ENCODE data around the gene COL1A2. TPM values are rescaled to one million over a fixed set of nuclear protein-coding genes. Genes with fewer than 3 reads are reported as not detected.

COL1A2 gene
- polyA plus RNA-seq, 3 donors, result not detected

DNA sequence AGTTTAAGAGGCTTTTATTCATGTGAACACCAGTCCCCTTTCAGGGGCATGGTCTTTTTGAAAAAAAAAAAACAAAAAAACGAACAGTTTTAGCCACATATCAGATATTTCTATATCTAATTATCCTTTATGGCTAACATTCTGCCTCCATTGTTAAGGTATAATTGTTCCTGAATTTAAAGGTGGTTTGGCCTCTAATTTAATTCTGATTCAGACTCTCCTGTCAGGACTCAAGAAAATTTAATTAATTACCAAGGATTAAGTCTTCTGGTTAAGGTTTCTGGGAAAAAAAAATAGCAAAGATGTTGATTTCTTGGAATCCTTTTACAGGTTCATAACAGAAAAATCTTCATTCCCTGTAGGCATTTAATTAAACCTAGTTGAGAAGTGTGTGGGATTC, 27.4 kb downstream of the COL1A2 start:
- no CpG with 5 or more reads among the region's 1 CpG for WGBS (ENCODE audit: insufficient coverage)
- Mint-ChIP-seq H3K9me3 (peaks cover 0 to 3% (median 0%) of the 10 kb centered on the region in 7 donors), H3K27me3 (ENCODE audit: low read depth in 3 of 3) (peaks cover 0 to 2% (median 2%) of the 10 kb centered on the region in 3 donors), H3K36me3 (no peaks in the 10 kb centered on the region), H3K27ac (no peak overlapping the region), H3K4me1 (no peaks in the 10 kb centered on the region), H3K4me3 (no peak overlapping the region)
- no peaks in the 10 kb centered on the region for H3K9me3 ChIP-seq (replicated peaks in 1 of 2; ENCODE audit: control insufficient read depth in 1 of 2, insufficient read depth in 1 of 2, low read length in 2 of 2)
- no peak for DNase-seq
- no peak overlapping the region for H3K9ac ChIP-seq (ENCODE audit: insufficient read depth, low read length, poor library complexity, severe bottlenecking)
- intact Hi-C loops (cut with micrococcal nuclease), result no loop called here
- no peak overlapping the region for H3K4me3 ChIP-seq (replicated peaks in 1 of 3; ENCODE audit: low read depth in 2 of 3, low read length in 3 of 3)
- no peaks in the 10 kb centered on the region for H4K20me1 ChIP-seq (ENCODE audit: insufficient read depth, low read length)
- no peaks in the 10 kb centered on the region for H3K4me1 ChIP-seq (ENCODE audit: control insufficient read depth in 1 of 2, insufficient read depth in 2 of 2, low read length in 2 of 2)
- no peaks in the 10 kb centered on the region for H3K27me3 ChIP-seq (ENCODE audit: control insufficient read depth in 2 of 2, insufficient read depth in 2 of 2, low read length in 2 of 2)
- no peak overlapping the region for H3K4me2 ChIP-seq (replicated peaks; ENCODE audit: extremely low read depth, low read length, poor library complexity, severe bottlenecking)
- H3K79me2 ChIP-seq (ENCODE audit: insufficient read depth, low read length), result no peaks in the 10 kb centered on the region
- no peaks in the 10 kb centered on the region for H3K36me3 ChIP-seq (replicated peaks in 1 of 2; ENCODE audit: control insufficient read depth in 1 of 2, insufficient read depth in 2 of 2, low read length in 2 of 2)
- H3K27ac ChIP-seq (ENCODE audit: low read depth in 1 of 2, low read length in 2 of 2), result no peak overlapping the region
- no peak overlapping the region for H2AFZ ChIP-seq (ENCODE audit: insufficient read depth, low read depth, low read length, poor library complexity, severe bottlenecking)
- TF ChIP-seq, protein P1, sequence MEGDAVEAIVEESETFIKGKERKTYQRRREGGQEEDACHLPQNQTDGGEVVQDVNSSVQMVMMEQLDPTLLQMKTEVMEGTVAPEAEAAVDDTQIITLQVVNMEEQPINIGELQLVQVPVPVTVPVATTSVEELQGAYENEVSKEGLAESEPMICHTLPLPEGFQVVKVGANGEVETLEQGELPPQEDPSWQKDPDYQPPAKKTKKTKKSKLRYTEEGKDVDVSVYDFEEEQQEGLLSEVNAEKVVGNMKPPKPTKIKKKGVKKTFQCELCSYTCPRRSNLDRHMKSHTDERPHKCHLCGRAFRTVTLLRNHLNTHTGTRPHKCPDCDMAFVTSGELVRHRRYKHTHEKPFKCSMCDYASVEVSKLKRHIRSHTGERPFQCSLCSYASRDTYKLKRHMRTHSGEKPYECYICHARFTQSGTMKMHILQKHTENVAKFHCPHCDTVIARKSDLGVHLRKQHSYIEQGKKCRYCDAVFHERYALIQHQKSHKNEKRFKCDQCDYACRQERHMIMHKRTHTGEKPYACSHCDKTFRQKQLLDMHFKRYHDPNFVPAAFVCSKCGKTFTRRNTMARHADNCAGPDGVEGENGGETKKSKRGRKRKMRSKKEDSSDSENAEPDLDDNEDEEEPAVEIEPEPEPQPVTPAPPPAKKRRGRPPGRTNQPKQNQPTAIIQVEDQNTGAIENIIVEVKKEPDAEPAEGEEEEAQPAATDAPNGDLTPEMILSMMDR (IDR thresholded peaks at IDR 0.05), result no peak

DNA sequence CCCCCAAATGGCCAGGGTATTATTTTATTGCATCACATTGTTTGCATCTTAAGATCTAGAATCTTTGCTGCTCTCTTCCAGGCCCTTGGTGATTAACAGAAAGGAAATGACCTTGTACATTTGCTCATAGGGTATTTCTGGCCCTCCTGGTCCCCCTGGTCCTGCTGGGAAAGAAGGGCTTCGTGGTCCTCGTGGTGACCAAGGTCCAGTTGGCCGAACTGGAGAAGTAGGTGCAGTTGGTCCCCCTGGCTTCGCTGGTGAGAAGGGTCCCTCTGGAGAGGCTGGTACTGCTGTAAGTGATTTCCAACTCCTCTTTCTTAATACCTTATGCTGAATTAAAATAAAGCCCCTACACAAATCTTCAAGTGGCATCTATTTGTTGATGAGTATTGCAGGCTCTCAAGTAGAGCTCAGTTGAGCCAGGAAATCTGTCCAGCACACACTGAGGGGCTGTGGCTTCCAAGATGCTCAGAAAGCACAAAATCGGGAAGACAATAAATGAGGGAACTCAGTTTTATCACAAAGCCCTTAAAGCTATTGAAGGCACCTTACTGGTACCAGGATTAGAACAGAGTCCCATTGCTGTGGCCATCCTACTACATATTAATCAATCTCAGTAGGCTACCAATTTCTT, 28.2 kb downstream of the COL1A2 start:
- Histone ChIP-seq H3K9me3 (replicated peaks in 1 of 2; ENCODE audit: control insufficient read depth in 1 of 2, insufficient read depth in 1 of 2, low read length in 2 of 2) (no peaks in the 10 kb centered on the region), H2AFZ (ENCODE audit: insufficient read depth, low read depth, low read length, poor library complexity, severe bottlenecking) (no peak overlapping the region), H3K36me3 (replicated peaks in 1 of 2; ENCODE audit: control insufficient read depth in 1 of 2, insufficient read depth in 2 of 2, low read length in 2 of 2) (no peaks in the 10 kb centered on the region), H3K4me3 (replicated peaks in 1 of 3; ENCODE audit: low read depth in 2 of 3, low read length in 3 of 3) (no peak overlapping the region), H3K4me1 (ENCODE audit: control insufficient read depth in 1 of 2, insufficient read depth in 2 of 2, low read length in 2 of 2) (no peaks in the 10 kb centered on the region), H3K4me2 (replicated peaks; ENCODE audit: extremely low read depth, low read length, poor library complexity, severe bottlenecking) (no peak overlapping the region), H3K9ac (ENCODE audit: insufficient read depth, low read length, poor library complexity, severe bottlenecking) (no peak overlapping the region), H4K20me1 (ENCODE audit: insufficient read depth, low read length) (no peaks in the 10 kb centered on the region), H3K27me3 (ENCODE audit: control insufficient read depth in 2 of 2, insufficient read depth in 2 of 2, low read length in 2 of 2) (no peaks in the 10 kb centered on the region), H3K27ac (ENCODE audit: low read depth in 1 of 2, low read length in 2 of 2) (no peak overlapping the region), H3K79me2 (ENCODE audit: insufficient read depth, low read length) (no peaks in the 10 kb centered on the region)
- peaks cover 0 to 3% (median 0%) of the 10 kb centered on the region in 7 donors for H3K9me3 Mint-ChIP-seq
- H3K4me3 Mint-ChIP-seq, result no peak overlapping the region
- 86% methylated on average over 1 of the region's 5 CpGs for WGBS (ENCODE audit: insufficient coverage)
- intact Hi-C loops (cut with micrococcal nuclease), result no loop called here
- TF ChIP-seq, protein P1 (IDR thresholded peaks at IDR 0.05), result no peak
- H3K36me3 Mint-ChIP-seq, result no peaks in the 10 kb centered on the region
- H3K4me1 Mint-ChIP-seq, result no peaks in the 10 kb centered on the region
- peaks cover 1 to 2% (median 2%) of the 10 kb centered on the region in 3 donors for H3K27me3 Mint-ChIP-seq (ENCODE audit: low read depth in 3 of 3)
- no peak overlapping the region for H3K27ac Mint-ChIP-seq
- DNase-seq, result no peak
